ENCODE results near the gene GDPD3. TPM values are rescaled to one million over a fixed set of nuclear protein-coding genes. Genes with fewer than 3 reads are reported as not detected.

Gene GDPD3
- total and polyA plus RNA-seq, 9 of the 15 experiments (the other 6 are each of a cell fraction or from before 2014, with no cell fraction given), result 0.47 to 3.9 (median 1.1) TPM

- TF ChIP-seq RBM15 (IDR thresholded peaks at IDR 0.05; ENCODE audit: insufficient read depth, low read length) (no peak), ESRRA (IDR thresholded peaks at IDR 0.05; ENCODE audit: borderline replicate concordance, low read depth) (no peak), ZBTB34 (CRISPR knock-in tag; IDR thresholded peaks at IDR 0.05) (no peak), E2F6 (IDR thresholded peaks at IDR 0.05; ENCODE audit: borderline replicate concordance in 1 of 2, extremely low read depth in 1 of 2, insufficient read depth in 1 of 2, insufficient read length in 1 of 2, low read depth in 1 of 2, low read length in 1 of 2, poor library complexity in 1 of 2, severe bottlenecking in 1 of 2) (no peak), RCOR1 (IDR thresholded peaks at IDR 0.05; ENCODE audit: borderline replicate concordance in 1 of 2, low read depth in 2 of 2, low read length in 2 of 2) (no peak), CTCF (IDR thresholded peaks at IDR 0.05 in 2 of 3, conservative IDR thresholded peaks at IDR 0.05 in 1 of 3; ENCODE audit: insufficient read depth in 2 of 3, low read depth in 1 of 3, low read length in 3 of 3) (peak; percentile 44 to 68 (median 45); a peak in 5 of 6 replicates), MTF1 (CRISPR knock-in tag; IDR thresholded peaks at IDR 0.05; ENCODE audit: borderline replicate concordance) (no peak), ZNF75A (CRISPR knock-in tag; IDR thresholded peaks at IDR 0.05) (no peak), HDAC6 (IDR thresholded peaks at IDR 0.05; ENCODE audit: low read depth, low read length) (no peak), ZZZ3 (IDR thresholded peaks at IDR 0.05) (no peak), ZNF134 (CRISPR knock-in tag; conservative IDR thresholded peaks at IDR 0.05) (no peak), HCFC1 (IDR thresholded peaks at IDR 0.05; ENCODE audit: low read depth, low read length) (no peak), KAT7 (CRISPR knock-in tag; IDR thresholded peaks at IDR 0.05; ENCODE audit: borderline replicate concordance) (no peak), CHAMP1 (IDR thresholded peaks at IDR 0.05) (no peak), U2AF1 (optimal IDR thresholded peaks at IDR 0.05; ENCODE audit: low read depth, low read length) (no peak), ZNF143 (CRISPR knock-in tag; IDR thresholded peaks at IDR 0.05) (no peak), TFE3 (CRISPR knock-in tag; IDR thresholded peaks at IDR 0.05) (no peak)
Observed at GRCh38 chr16:30068750-30069610, 44.4 kb downstream of the GDPD3 start (continued).

Measured in K562 (cell line).